ENCODE results near the gene NSUN7. TPM values are rescaled to one million over a fixed set of nuclear protein-coding genes. Genes with fewer than 3 reads are reported as not detected.

The NSUN7 gene
- total RNA-seq, 2 experiments from 2014 or later, result 0.19 to 0.27 TPM

DNA sequence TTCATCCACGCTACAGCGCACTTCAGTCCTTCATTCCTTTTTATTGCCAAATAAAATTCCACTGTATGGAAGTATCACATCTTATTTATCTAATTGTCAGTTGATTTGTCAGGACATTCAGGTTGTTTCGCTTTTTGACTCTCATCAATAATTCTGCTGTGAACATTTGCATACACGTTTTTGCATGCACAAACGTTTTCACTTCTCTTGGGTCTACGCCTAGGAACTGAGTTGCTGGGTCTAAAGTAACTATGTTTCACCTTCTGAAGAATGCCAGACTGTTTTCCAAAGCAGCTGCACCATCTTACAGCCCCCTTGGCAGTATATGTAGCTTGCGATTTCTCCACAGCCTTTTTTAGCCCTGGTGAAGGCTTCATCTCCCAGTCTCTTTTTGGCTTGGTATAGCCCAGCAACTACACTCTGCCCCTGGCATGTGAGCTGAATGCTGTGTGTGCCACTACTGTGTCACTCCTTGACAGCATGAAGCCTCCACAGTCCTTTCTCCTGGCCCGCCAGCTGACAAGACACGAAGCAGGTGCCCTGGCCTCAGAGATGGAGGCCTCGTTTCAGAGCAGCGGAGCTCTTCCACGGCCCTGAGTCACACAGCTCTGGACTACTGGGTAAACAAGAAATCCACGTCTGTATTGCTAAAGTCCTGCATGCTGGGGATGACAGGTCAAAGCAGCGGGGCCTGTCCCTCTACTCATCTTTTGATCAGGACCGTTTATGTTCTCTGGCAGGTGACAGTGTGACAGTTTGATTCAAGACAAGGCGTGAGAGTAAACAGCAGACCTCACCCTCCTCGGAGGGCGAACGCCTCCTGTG lies 75.5 kb downstream of the NSUN7 start:
- CTCF ChIA-PET, result interaction anchor here (1.0 to 4.0 kb wide), 2 partner anchors 11 to 16 kb away, joined by 3 to 19 read pairs; no protein-coding TSS in a partner anchor
- no peak for DNase-seq
- intact Hi-C loops (cut with micrococcal nuclease), result no loop called here
- Mint-ChIP-seq H3K27ac (no peak overlapping the region), H3K27me3 (ENCODE audit: low read depth) (no peaks in the 10 kb centered on the region), H3K9me3 (no peaks in the 10 kb centered on the region), H3K36me3 (ENCODE audit: low read depth) (no peaks in the 10 kb centered on the region), H3K4me3 (no peak overlapping the region), H3K4me1 (ENCODE audit: low read depth) (no peaks in the 10 kb centered on the region)

DNA sequence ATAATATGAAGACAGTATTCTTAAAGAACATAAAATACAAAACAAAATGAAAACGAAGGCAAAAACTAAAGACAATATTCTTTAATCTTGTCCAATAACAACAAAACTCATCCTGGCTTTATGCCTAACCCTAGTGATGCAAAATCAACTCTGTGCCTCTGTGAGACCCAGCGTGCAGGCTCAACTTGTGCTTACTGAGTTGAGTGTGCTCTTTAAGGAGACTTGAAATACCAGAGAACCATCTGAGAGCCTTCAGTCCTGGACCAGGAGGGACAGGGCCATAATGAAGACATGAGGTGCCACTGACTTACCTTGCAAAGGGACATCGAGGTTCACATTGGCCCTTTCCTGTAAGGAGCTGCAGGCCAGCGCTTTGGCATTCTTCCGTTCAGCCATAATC lies 77.1 kb downstream of the NSUN7 start:
- H3K4me3 Mint-ChIP-seq, result no peak overlapping the region
- H3K27me3 Mint-ChIP-seq (ENCODE audit: low read depth), result no peaks in the 10 kb centered on the region
- CTCF ChIA-PET, result interaction anchor here (0.6 kb wide), 1 partner anchor 1552 kb away, joined by 3 read pairs; no protein-coding TSS in a partner anchor
- H3K27ac Mint-ChIP-seq, result no peak overlapping the region
- intact Hi-C loops (cut with micrococcal nuclease), result no loop called here
- H3K9me3 Mint-ChIP-seq, result no peaks in the 10 kb centered on the region
- no peaks in the 10 kb centered on the region for H3K4me1 Mint-ChIP-seq (ENCODE audit: low read depth)
- DNase-seq, result no peak
- H3K36me3 Mint-ChIP-seq (ENCODE audit: low read depth), result no peaks in the 10 kb centered on the region

DNA sequence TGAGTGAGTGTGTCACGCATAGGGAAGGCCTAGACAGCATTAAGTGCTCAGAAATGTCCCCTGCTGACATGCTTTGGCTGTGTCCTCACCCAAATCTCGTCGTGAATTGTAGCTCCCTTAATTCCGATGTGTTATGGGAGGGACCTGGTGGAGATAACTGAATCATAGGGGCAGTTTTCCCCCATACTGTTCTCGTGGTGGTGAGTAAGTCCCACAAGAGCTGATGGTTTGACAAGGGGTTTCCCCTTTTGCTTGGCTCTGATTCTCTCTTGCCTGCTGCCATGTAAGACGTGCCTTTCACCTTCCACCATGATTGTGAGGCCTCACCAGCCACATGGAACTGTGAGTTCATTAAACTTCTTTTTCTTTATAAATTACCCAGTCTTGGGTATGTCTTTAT lies 78.0 kb downstream of the NSUN7 start:
- peak; percentile 15 for DNase-seq
- CTCF ChIA-PET, result no interaction called here
- H3K9me3 Mint-ChIP-seq, result no peaks in the 10 kb centered on the region
- no peak overlapping the region for H3K4me3 Mint-ChIP-seq
- intact Hi-C loops (cut with micrococcal nuclease), result no loop called here
- no peaks in the 10 kb centered on the region for H3K36me3 Mint-ChIP-seq (ENCODE audit: low read depth)
- no peaks in the 10 kb centered on the region for H3K27me3 Mint-ChIP-seq (ENCODE audit: low read depth)
- no peaks in the 10 kb centered on the region for H3K4me1 Mint-ChIP-seq (ENCODE audit: low read depth)
- no peak overlapping the region for H3K27ac Mint-ChIP-seq

DNA sequence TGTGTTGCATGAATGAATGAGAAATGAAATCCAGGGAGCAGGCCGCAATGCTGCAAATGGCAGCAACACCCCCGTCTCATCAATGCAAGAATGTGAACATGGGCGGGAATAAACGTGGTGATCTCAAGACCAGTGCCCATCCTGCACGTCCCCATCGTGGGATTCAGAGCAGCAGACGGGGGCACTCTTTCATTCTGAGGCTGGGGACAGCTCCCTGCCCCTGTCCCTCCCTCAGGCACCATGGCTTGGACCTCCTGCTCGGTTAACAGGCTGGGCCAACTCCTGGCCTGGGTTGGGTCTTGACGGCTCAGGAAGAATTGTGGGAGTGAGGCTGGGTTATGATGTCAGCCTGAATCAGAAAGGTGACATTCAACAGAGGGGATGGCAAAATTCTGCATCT lies 78.9 kb downstream of the NSUN7 start:
- H3K9me3 Mint-ChIP-seq, result no peaks in the 10 kb centered on the region
- intact Hi-C loops (cut with micrococcal nuclease), result no loop called here
- no peaks in the 10 kb centered on the region for H3K36me3 Mint-ChIP-seq (ENCODE audit: low read depth)
- no peak for DNase-seq
- no peaks in the 10 kb centered on the region for H3K4me1 Mint-ChIP-seq (ENCODE audit: low read depth)
- no peak overlapping the region for H3K4me3 Mint-ChIP-seq
- H3K27ac Mint-ChIP-seq, result no peak overlapping the region
- CTCF ChIA-PET, result no interaction called here
- H3K27me3 Mint-ChIP-seq (ENCODE audit: low read depth), result no peaks in the 10 kb centered on the region

DNA sequence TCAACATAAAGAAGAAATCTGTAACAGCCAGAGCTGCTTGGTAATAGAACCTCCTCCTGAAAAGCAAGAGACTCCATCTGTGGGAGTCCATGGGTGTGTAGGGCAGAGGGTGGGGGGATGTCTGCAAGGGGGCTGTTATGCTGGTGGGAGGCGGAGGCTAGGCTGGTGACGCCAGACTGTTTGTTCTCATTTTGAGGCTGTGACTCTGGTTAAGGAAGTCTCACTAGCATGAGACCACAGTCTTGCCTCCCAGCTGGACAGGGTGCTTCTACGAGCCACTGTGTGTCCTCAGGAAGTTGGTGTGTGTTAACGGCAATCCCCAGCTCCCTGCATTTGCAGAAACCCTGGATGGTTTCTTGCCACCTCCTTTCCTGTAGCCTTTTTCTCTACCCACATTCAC lies 79.8 kb downstream of the NSUN7 start:
- no peaks in the 10 kb centered on the region for H3K4me1 Mint-ChIP-seq (ENCODE audit: low read depth)
- H3K36me3 Mint-ChIP-seq (ENCODE audit: low read depth), result no peaks in the 10 kb centered on the region
- intact Hi-C loops (cut with micrococcal nuclease), result no loop called here
- CTCF ChIA-PET, result interaction anchor here (0.6 kb wide), 1 partner anchor 506 kb away, joined by 3 read pairs; no protein-coding TSS in a partner anchor
- no peaks in the 10 kb centered on the region for H3K27me3 Mint-ChIP-seq (ENCODE audit: low read depth)
- H3K4me3 Mint-ChIP-seq, result no peak overlapping the region
- DNase-seq, result no peak
- no peaks in the 10 kb centered on the region for H3K9me3 Mint-ChIP-seq
- H3K27ac Mint-ChIP-seq, result no peak overlapping the region

DNA sequence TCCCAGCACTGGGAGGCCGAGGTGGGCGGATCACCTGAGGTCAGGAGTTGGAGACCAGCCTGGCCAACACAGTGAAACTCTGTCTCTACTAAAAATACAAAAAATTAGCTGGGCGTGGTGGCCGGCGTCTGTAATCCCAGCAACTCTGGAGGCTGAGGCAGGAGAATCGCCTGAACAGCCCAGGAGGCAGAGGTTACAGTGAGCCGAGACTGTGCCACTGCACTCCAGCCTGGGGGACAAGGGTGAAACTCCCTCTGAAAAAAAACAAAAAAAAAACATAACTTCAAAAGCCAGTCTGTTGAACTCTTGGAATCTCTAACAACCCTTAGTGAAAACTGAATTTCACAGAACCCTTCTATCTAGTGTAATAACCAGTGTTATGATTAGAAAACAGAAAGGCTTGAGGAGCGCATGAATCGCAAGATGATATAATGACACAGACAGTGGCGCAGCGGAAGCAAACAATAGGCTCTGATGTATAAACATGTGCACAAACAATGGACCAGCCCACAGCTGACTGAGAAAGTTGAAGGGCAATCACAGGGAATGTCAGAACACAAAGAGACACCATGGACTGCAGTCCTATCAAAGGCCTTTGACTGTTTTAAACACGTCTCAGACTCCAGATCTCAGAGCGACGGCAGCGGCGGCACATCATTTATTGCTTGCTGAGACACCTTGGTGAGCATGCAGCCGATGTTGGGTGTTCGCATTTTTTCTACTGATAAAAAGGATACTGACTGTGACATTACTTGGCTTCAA lies 81.6 kb downstream of the NSUN7 start:
- H3K27ac Mint-ChIP-seq, result no peak overlapping the region
- no peaks in the 10 kb centered on the region for H3K27me3 Mint-ChIP-seq (ENCODE audit: low read depth)
- H3K36me3 Mint-ChIP-seq (ENCODE audit: low read depth), result no peaks in the 10 kb centered on the region
- intact Hi-C loops (cut with micrococcal nuclease), result no loop called here
- H3K4me1 Mint-ChIP-seq (ENCODE audit: low read depth), result no peaks in the 10 kb centered on the region
- CTCF ChIA-PET, result interaction anchor here (0.6 to 1.0 kb wide), 2 partner anchors 10 to 93 kb away, joined by 4 to 5 read pairs; no protein-coding TSS in a partner anchor
- no peaks in the 10 kb centered on the region for H3K9me3 Mint-ChIP-seq
- DNase-seq, result no peak
- H3K4me3 Mint-ChIP-seq, result no peak overlapping the region

DNA sequence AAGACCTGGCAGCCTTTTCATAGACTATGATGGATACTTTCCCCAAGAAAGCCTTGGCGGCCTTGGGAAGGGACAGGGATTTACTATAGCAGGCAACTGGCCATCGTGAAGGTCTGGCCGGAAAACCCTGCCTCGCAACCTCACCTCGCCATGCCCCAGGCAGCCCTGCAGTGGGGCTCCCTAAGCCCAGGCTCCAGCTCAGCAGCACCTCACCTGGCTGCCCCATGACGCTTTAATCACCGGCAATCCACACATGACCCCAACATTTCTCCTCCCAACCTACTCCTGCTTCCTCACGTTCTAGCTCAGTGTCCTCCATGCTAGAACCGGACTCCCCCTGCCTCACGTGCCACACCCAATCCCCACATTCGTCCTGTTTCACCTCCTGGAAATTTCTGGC lies 82.4 kb downstream of the NSUN7 start:
- Mint-ChIP-seq H3K4me1 (ENCODE audit: low read depth) (no peaks in the 10 kb centered on the region), H3K4me3 (no peak overlapping the region), H3K9me3 (no peaks in the 10 kb centered on the region), H3K27ac (no peak overlapping the region), H3K27me3 (ENCODE audit: low read depth) (no peaks in the 10 kb centered on the region), H3K36me3 (ENCODE audit: low read depth) (no peaks in the 10 kb centered on the region)
- no peak for DNase-seq
- CTCF ChIA-PET, result no interaction called here
- intact Hi-C loops (cut with micrococcal nuclease), result no loop called here

DNA sequence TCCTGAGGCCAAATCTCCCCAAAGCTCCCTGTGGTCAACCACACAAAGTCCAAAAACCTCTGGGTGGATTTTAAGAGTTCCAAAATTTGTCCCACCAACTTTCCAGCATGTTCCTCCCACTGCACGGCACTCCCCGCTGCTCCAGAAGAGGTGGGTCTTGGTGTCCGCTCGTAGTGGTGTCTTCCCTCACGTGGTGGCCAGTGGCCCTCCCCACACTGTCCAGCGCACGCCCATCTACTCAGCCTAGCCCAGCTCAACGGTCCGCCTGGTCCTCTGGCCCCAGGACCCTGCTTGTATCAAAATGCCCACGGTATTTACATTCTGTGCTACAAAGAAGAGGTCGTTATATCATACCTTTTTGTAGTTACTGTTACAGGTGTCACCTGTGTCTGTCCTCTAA lies 83.5 kb downstream of the NSUN7 start:
- no peak overlapping the region for H3K4me3 Mint-ChIP-seq
- DNase-seq, result no peak
- H3K36me3 Mint-ChIP-seq (ENCODE audit: low read depth), result no peaks in the 10 kb centered on the region
- no peaks in the 10 kb centered on the region for H3K9me3 Mint-ChIP-seq
- no peak overlapping the region for H3K27ac Mint-ChIP-seq
- H3K27me3 Mint-ChIP-seq (ENCODE audit: low read depth), result no peaks in the 10 kb centered on the region
- no peaks in the 10 kb centered on the region for H3K4me1 Mint-ChIP-seq (ENCODE audit: low read depth)
- CTCF ChIA-PET, result no interaction called here
- intact Hi-C loops (cut with micrococcal nuclease), result no loop called here

DNA sequence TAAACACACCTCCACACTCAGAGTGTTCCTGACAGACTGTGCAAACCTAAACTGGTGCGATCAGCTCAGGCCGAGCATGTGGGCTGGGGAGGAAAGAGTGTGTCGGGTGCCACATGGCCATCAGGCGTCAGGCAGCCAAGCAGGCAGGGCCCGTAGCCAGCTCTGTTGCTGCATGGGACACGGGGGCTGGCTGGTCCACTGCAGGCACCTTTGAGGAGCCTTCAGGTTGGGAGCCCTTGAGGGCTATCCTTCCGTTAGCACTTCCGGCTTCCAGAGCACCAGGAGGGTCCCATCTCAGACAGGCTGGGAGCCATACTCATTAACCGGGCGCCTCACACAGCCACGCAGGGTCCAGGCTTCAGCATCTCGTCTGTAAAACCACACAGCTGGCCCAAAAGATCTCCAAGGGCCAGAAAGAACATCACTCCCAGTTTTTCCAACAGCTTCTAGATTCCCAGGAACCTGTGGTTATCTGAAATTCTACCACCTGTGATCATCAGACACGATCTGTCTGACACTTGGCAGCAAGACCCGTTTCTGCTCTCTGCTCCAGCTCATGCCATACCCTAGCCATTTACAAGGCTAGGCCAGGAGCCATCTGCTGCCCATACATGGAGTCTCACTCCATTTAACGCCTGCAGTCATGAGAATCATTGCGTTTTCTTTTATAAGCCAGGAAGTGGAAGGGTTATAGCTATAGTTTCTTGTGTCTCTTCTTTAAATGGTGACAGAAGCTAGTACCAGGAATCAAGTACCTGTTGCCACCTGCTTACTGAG lies 87.5 kb downstream of the NSUN7 start:
- CTCF ChIA-PET, result interaction anchor here (0.9 to 1.2 kb wide), 3 partner anchors 9 to 98 kb away, joined by 3 to 4 read pairs (median 4); no protein-coding TSS in a partner anchor
- peaks cover 5% of the 10 kb centered on the region for H3K4me1 Mint-ChIP-seq (ENCODE audit: low read depth)

DNA sequence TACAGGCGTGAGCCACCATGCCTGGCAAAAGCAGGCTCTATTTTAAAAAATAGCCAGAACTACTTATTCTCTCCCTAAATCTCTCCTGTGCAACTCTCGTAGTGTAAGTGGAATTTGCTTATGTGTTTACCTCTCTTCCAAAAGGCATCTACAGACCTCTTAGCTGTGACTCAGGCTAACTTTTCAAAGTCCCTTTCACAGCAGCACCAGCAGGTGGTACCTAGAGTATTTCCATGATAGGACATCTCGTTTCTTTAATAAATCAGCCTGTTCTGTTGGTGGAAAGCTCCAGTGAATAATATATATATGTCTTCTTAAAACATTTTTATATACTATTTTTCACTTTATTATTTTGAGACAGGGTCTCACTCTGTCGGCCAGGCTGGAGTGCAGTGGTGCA lies 89.0 kb downstream of the NSUN7 start:
- H3K9me3 Mint-ChIP-seq, result no peaks in the 10 kb centered on the region
- no peak overlapping the region for H3K27ac Mint-ChIP-seq
- DNase-seq, result no peak
- intact Hi-C loops (cut with micrococcal nuclease), result no loop called here
- H3K27me3 Mint-ChIP-seq (ENCODE audit: low read depth), result no peaks in the 10 kb centered on the region
- CTCF ChIA-PET, result no interaction called here
- H3K36me3 Mint-ChIP-seq (ENCODE audit: low read depth), result no peaks in the 10 kb centered on the region
- H3K4me3 Mint-ChIP-seq, result no peak overlapping the region
- peaks cover 5% of the 10 kb centered on the region for H3K4me1 Mint-ChIP-seq (ENCODE audit: low read depth)

More for the DNA sequence above, 87.5 kb downstream of the NSUN7 start:
- Mint-ChIP-seq H3K9me3 (no peaks in the 10 kb centered on the region), H3K36me3 (ENCODE audit: low read depth) (no peaks in the 10 kb centered on the region), H3K27me3 (ENCODE audit: low read depth) (no peaks in the 10 kb centered on the region), H3K27ac (no peak overlapping the region), H3K4me3 (no peak overlapping the region)
- intact Hi-C loops (cut with micrococcal nuclease), result no loop called here
- DNase-seq, result no peak

DNA sequence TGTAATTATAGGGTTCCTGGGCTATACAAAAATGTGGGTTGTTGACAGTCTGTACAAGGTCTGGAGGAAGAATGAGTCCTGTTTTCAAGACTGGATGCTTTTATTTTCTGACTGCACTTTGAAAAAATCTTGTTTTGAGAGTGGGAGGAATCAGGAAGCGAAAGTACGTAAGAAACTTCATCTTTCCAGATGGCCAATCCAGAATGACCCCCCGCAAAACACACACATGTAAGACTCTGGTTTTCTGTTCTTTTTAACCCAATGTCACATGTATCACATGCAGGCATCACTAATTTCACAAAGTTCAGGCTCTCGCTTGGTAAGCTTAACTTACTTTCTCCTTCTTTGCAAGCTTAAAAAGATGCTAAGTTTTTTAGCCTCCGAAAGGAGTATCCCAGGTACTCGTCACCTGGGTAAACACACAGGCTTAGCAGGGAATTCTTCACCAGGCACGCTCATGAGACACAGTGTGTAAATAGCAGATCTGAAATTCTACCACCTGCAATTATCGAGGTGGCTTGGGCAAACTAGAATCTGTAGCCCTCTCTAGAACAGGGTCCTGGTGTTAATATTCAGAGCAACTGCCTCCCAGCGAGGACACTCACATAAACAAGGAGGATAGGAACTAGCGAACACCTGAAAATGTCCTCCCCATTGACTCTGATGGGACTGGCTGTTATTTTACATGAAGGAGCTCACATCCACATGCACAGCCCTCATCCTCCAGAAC lies 90.7 kb downstream of the NSUN7 start:
- H3K4me3 Mint-ChIP-seq, result no peak overlapping the region
- H3K27me3 Mint-ChIP-seq (ENCODE audit: low read depth), result no peaks in the 10 kb centered on the region
- H3K4me1 Mint-ChIP-seq (ENCODE audit: low read depth), result peaks cover 5% of the 10 kb centered on the region
- CTCF ChIA-PET, result interaction anchor here (0.6 to 2.0 kb wide), 23 partner anchors 10 to 515 kb away, joined by 3 to 19 read pairs (median 5); partner anchors contain the start of gene RBM47
- H3K9me3 Mint-ChIP-seq, result no peaks in the 10 kb centered on the region
- peak overlapping the region; percentile 47 for H3K27ac Mint-ChIP-seq
- H3K36me3 Mint-ChIP-seq (ENCODE audit: low read depth), result no peaks in the 10 kb centered on the region
- intact Hi-C loops (cut with micrococcal nuclease), result loop anchor here (2.0 to 10.0 kb wide), 8 partner anchors 76 to 1143 kb away; partner anchors contain the start of genes APBB2, N4BP2 and UBE2K
- DNase-seq, result no peak
